Adrenal gland (tissue), 12 donors: Measurements from ENCODE around the gene CAMKMT. TPM values are rescaled to one million over a fixed set of nuclear protein-coding genes. Genes with fewer than 3 reads are reported as not detected.

ENCODE experiments used
- DNase-seq, 7 donors: peaks; one replicate each; pipeline ENCODE4 v3.0.0-alpha.2; 2019 to 2020
- H3K27ac ChIP-seq, 5 donors: fragments of 200-600 bp; sonication (generic) in 4 of 5; 1 replicate in 3 of 5; 2 replicates in 2 of 5; pipeline versions ENCODE4 v1.5.1 to v1.8.0; 2016 to 2020; ENCODE audit warnings: mild to moderate bottlenecking in 1 of 5
- H3K27me3 ChIP-seq: fragments of 200-600 bp; 2 replicates; pipeline ENCODE4 v1.8.0; 2021
- H3K36me3 ChIP-seq, 2 donors: fragments of 200-600 bp; replicated peaks in 1 of 2; 1 replicate in 1 of 2; 2 replicates in 1 of 2; pipeline versions ENCODE4 v1.5.1 to v1.8.0; 2018 to 2022
- H3K4me1 ChIP-seq, 2 donors: fragments of 200-600 bp; replicated peaks in 1 of 2; 1 replicate in 1 of 2; 2 replicates in 1 of 2; pipeline versions ENCODE4 v1.5.1 to v1.8.0; 2018 to 2021
- H3K4me3 ChIP-seq, 4 donors: fragments of 200-600 bp; sonication (generic) in 3 of 4; one replicate each; pipeline ENCODE4 v1.5.1; 2016 to 2018
- H3K9me3 ChIP-seq, 3 donors: fragments of 200-600 bp; sonication (generic) in 1 of 3; replicated peaks in 1 of 3; 1 replicate in 2 of 3; 2 replicates in 1 of 3; pipeline versions ENCODE4 v1.5.1 to v1.8.0; 2016 to 2021
- CTCF ChIP-seq, 6 experiments: fragments of 450-650 bp in 4 of 6; fragments of 200-600 bp in 2 of 6; sonication (generic) in 1 of 6; IDR thresholded peaks; 1 replicate in 5 of 6; 2 replicates in 1 of 6; pipeline versions ENCODE4 v1.5.1 to v1.8.0; 2016 to 2021; ENCODE audit warnings: antibody characterized with exemption in 6 of 6, mild to moderate bottlenecking in 2 of 6, moderate library complexity in 1 of 6
- POLR2A ChIP-seq, 2 donors: fragments of 450-650 bp; IDR thresholded peaks; one replicate each; pipeline ENCODE4 v1.6.1; 2017; ENCODE audit warnings: antibody characterized with exemption in 2 of 2, mild to moderate bottlenecking in 2 of 2, moderate library complexity in 1 of 2
- WGBS, 4 donors: extraction: QIAGEN DNeasy Blood & Tissue Kit in 2 of 4; methylation state at CpG; one replicate each; pipeline versions ENCODE4 v1.1.5 to v1.1.7; 2013 to 2017; 5-methylcytosine and 5-hydroxymethylcytosine counted together
- intact Hi-C, 2 donors: fragments of 100-400 bp; cut with DNase I; formaldehyde crosslinking; loops; one replicate each; pipeline versions ENCODE4 v1.14.1 to v1.15.0; 2022 to 2023
- polyA plus RNA-seq, 3 donors: library from polyadenylated mRNA; stranded (reverse); fragments of 200-250 nt in 2 of 3; fragments of 350-450 nt in 1 of 3; fragmentation: Illumina TruSeq in 1 of 3; extraction: RNeasy Lipid Tissue Mini Kit (QIAGEN cat#74804) in 1 of 3; gene quantifications; one replicate each; pipeline ENCODE4 v1.2.3, GENCODE V29; 2013 to 2014
- total RNA-seq, 9 donors: library from RNA; depleted of rRNA in 4 of 9; stranded (reverse); fragments of >200 nt in 4 of 9; fragments of 120-200 nt in 1 of 9; fragmentation: NEBNext Ultra II Directional in 1 of 9; extraction: Animal tissue kit (Norgen Biotek cat#: 25700) in 1 of 9; gene quantifications; one replicate each; pipeline versions ENCODE4 v1.1.0 to v1.2.4, GENCODE V29; 2013 to 2023
- donor health status: healthy with polysubstance abuse.
- donor health status: Bipolar disorder and iron deficiency.
- donor health status: DM: yes; HTN: yes; CAD: no.
- donor health status: DM: no; HTN: no; CAD: no.
- donor health status: DM: no; HTN: no; CAD: no.
- donor health status: DM: yes; HTN: yes; CAD: no.

The CAMKMT gene
- total and polyA plus RNA-seq, 12 donors: 2.6 to 14.0 (median 8.6) TPM

DNA sequence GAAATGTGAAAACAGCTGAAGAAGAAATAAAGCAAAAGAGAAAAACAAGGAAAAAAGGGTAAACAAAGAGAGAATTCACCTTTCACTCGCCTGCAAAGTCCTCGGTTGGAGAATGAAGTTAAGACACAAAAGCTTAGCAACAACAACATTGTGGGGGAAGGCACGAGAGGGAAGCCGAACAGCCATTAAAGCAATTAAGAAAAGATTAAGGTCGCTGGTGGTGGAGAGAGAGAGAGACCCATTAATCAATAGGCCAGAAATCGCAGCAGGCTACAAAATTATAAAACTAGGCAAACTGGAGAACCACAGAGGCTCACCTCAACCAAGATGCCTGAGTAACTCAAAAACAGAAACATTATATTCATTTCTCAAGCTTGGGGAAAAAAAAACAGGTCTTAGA is 459.8 kb downstream of the CAMKMT start:
- Histone ChIP-seq H3K27ac (no peak overlapping the region), H3K4me3 (no peak overlapping the region), H3K9me3 (no peaks in the 10 kb centered on the region), H3K36me3 (no peaks in the 10 kb centered on the region), H3K27me3 (peaks cover 3% of the 10 kb centered on the region), H3K4me1 (no peaks in the 10 kb centered on the region)
- 45 to 60% (median 49%) methylated on average over 6 of the region's 6 CpGs for WGBS, 4 donors
- intact Hi-C loops: no loop called here
- no peak for DNase-seq
- TF ChIP-seq POLR2A (IDR thresholded peaks at IDR 0.05) (no peak), CTCF (IDR thresholded peaks at IDR 0.05) (no peak)

GRCh38 chr2:44822174-44822573 is 460.4 kb downstream of the CAMKMT start:
- intact Hi-C loops: no loop called here
- 72 to 82% (median 80%) methylated on average over 6 of the region's 6 CpGs for WGBS, 4 donors

More at GRCh38 chr2:44822174-44822573, 460.4 kb downstream of the CAMKMT start:
- no peak overlapping the region for H3K27ac ChIP-seq
- no peaks in the 10 kb centered on the region for H3K4me1 ChIP-seq
- H3K4me3 ChIP-seq: no peak overlapping the region
- no peak for TF ChIP-seq POLR2A (IDR thresholded peaks at IDR 0.05)
- TF ChIP-seq CTCF (IDR thresholded peaks at IDR 0.05): no peak
- DNase-seq: no peak
- no peaks in the 10 kb centered on the region for H3K36me3 ChIP-seq
- H3K9me3 ChIP-seq: no peaks in the 10 kb centered on the region
- peaks cover 3% of the 10 kb centered on the region for H3K27me3 ChIP-seq

Other genes starting within 250 kb of the CAMKMT start
- gene PPM1B, start 193.1 kb upstream of the CAMKMT start, total RNA-seq: 10 to 100 TPM; 12.5 to 44.9 (median 34.8) TPM
- 10 to 100 TPM; 12.2 to 36.4 (median 13.4) TPM for gene PPM1B, start 193.1 kb upstream of the CAMKMT start, polyA plus RNA-seq
- gene SLC3A1, start 86.5 kb upstream of the CAMKMT start, total RNA-seq: under 1 TPM in 4 of 9 donors, not detected in 5; 0.06 to 0.74 (median 0.21) TPM
- under 1 TPM in 2 of 3 donors, not detected in 1; 0.07 to 0.16 TPM for gene SLC3A1, start 86.5 kb upstream of the CAMKMT start, polyA plus RNA-seq
- gene PREPL, start 453 bp upstream of the CAMKMT start, total RNA-seq: 10 to 100 TPM; 40.3 to 79.8 (median 62.9) TPM
- gene PREPL, start 453 bp upstream of the CAMKMT start, polyA plus RNA-seq: 100 to 1,000 TPM in 1 of 3 donors, 1 to 10 TPM in 2; 8.3 to 122 (median 9.0) TPM